HFF-Myc (cell line): ENCODE measurements around the gene HOXB1.
A peak's percentile ranks its signal among the peaks of the same experiment; 100 is the strongest.

Source experiments
- DNase-seq: peaks from one replicate; pipeline ENCODE4 v3.0.0-alpha.2; 2011; ENCODE audit warnings: low read depth; ENCODE audit errors: extremely low read depth
- H3K4me3 ChIP-seq: replicated peaks from 2 replicates; pipeline ENCODE4 v1.5.1; 2011; ENCODE audit warnings: low read depth, mild to moderate bottlenecking, control low read depth, low read length
- TF ChIP-seq, protein P1 (sequence below): IDR thresholded peaks from 2 replicates; pipeline ENCODE4 v1.5.1; 2012; ENCODE audit warnings: mild to moderate bottlenecking, low read depth, low read length, control low read depth; ENCODE audit errors: missing control alignments

HOXB1 gene

DNA sequence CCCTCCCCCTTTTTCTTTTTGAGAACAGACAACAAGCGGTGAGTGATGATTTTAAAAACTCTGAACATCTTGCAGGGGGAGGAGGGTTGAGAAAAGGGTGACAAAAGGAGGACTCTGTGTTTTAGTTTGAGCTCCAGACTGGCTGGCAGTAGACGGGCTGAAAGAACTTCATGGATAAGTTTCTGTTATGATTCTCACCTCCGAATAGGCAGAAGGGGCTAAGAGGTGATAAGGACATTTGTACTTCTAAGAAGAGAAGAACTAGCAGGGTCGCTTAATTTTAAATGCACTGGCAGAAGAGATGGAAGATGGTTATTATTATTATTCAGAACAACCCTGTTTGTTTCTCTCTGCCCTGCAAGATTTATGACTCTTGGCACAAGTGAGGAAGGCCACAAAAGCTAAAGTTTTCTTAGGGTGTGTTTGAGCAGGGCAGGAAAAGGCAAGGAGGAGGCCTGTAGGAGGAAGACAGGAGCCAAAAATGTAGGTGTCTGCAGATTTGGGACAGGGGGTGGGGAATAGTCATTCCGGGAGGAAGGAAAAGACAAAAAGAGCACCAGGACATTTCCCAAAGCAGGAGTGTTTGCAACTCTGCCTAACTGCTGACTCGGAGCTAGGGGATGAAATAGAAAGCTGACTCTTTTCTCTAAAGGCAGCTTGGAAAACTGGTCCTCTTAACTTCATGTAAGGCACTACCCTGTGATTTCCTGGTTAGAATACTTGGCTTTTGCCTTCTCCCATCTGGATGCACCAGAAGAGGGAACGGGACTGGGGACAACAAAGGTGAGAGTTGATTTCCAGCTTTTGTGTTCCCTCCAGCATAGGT is 26.0 kb upstream of the HOXB1 start:
- no peak for DNase-seq
- no peak overlapping the region for H3K4me3 ChIP-seq
- TF ChIP-seq, protein P1, sequence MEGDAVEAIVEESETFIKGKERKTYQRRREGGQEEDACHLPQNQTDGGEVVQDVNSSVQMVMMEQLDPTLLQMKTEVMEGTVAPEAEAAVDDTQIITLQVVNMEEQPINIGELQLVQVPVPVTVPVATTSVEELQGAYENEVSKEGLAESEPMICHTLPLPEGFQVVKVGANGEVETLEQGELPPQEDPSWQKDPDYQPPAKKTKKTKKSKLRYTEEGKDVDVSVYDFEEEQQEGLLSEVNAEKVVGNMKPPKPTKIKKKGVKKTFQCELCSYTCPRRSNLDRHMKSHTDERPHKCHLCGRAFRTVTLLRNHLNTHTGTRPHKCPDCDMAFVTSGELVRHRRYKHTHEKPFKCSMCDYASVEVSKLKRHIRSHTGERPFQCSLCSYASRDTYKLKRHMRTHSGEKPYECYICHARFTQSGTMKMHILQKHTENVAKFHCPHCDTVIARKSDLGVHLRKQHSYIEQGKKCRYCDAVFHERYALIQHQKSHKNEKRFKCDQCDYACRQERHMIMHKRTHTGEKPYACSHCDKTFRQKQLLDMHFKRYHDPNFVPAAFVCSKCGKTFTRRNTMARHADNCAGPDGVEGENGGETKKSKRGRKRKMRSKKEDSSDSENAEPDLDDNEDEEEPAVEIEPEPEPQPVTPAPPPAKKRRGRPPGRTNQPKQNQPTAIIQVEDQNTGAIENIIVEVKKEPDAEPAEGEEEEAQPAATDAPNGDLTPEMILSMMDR: no peak

- TF ChIP-seq, protein P1: no peak
- DNase-seq: no peak
- H3K4me3 ChIP-seq: no peak overlapping the region
These were observed 25.4 kb upstream of the HOXB1 start for GRCh38 chr17:48556229-48556575.

DNA sequence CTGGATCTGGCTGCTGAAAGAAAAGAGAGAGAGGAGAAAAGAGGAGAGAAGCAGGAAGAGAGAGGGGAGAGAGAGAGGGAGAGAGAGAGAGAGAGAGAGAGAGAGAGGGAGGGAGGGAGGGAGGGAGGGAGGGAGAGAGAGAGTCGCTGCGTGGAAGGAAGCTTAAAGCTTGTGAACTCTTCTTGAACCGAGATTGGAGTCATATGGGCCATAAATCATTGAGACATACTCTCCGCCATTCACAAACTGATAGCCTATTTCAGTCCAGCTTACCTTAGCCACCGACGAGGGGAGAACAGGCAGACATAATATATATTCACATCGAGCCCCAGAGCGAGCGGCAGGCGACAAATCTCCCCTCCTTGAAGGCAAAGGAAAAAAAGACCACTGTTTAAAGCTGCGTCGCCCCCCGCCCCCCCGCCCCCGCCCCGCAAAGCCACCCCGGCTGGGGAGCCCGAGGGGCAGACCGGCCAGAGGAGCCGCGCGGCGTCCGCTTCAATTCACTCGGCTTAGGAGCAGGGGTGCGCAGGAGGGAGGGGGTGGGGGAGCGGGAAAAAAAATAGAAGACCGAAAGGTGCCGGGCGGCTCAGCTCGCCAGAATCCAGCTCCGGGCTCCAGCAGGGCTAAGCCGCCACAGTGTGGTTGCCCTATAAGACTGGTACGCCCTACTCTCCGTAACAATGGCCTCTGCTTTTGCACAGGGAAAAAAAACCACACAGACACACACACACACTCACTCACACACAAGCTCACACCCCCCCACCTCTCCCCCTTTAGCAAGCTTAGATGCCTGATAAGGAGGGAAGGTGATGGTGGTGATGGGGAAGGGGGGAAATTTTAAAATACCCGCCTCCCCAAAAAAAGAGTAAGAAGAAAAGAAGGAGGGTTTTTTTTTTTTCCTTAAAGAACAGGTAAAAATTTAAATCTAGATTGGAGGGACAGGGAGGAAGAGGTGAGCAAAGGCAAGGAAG is 24.7 kb upstream of the HOXB1 start:
- H3K4me3 ChIP-seq: peak overlapping the region; percentile 15; the same call in 1 of the 2 replicates
- DNase-seq: no peak
- TF ChIP-seq, protein P1: no peak

GRCh38 chr17:48554412-48555257 is 23.8 kb upstream of the HOXB1 start:
- H3K4me3 ChIP-seq: peak overlapping the region; percentile 15; the same call in 1 of the 2 replicates
- no peak for DNase-seq
- TF ChIP-seq, protein P1: no peak

DNA sequence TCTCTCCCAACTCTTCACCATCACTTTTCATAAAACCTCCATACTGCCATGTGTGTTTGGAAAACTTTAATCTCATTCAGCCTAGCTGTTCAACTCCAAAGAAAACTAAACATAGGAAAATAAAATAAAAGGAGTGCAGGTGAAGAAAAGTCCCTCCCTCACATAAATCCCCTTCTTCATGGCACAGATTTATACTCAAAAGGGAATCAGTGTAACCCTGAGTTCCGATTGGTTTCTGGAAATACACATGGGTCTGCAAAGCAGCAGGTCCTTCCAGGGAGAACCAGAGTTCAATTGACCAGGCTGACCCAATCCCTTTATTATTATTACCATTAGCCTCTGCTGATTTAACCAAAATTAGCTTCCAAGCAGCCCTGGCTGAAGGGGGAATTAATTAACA is 23.0 kb upstream of the HOXB1 start:
- TF ChIP-seq, protein P1: no peak
- no peak for DNase-seq
- no peak overlapping the region for H3K4me3 ChIP-seq

DNA sequence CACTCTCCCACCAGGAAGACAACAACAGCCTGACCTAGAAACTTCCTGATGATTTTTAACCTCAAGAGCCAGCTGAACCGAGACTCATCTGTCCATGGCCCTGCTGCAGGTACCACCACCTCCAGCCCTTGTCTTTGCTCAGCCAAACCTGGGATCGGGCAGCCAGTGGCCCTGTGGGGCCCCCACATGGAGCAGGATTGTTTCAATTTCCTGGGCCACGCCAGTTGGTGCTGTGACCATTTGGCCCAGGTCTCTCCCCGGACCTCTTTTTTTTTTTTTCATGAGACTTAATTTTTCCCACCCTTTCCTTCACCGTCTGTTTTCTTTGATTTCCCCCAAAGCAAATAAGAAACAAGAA is 22.4 kb upstream of the HOXB1 start:
- TF ChIP-seq, protein P1: no peak
- no peak overlapping the region for H3K4me3 ChIP-seq
- no peak for DNase-seq
